Mesothelial cell of epicardium (in vitro differentiated cells): ENCODE results near the gene MEA1. TPM values are rescaled to one million over a fixed set of nuclear protein-coding genes. Genes with fewer than 3 reads are reported as not detected.

Experiments used
- DNase-seq, 2 experiments: peaks; one replicate each; pipeline ENCODE4 v3.0.0; 2021; ENCODE audit warnings: low spot score in 2 of 2; ENCODE audit not compliant: unreplicated experiment in 2 of 2
- H3K27ac Mint-ChIP-seq: 2 replicates; pipeline ENCODE4 v1.8.0; 2021; ENCODE audit warnings: mixed read lengths
- H3K27me3 Mint-ChIP-seq: 2 replicates; pipeline ENCODE4 v1.8.0; 2021; ENCODE audit warnings: low read depth, mixed read lengths
- H3K36me3 Mint-ChIP-seq: 2 replicates; pipeline ENCODE4 v1.8.0; 2021; ENCODE audit warnings: mixed read lengths
- H3K4me1 Mint-ChIP-seq: 2 replicates; pipeline ENCODE4 v1.8.0; 2021; ENCODE audit warnings: mixed read lengths
- H3K4me3 Mint-ChIP-seq: 2 replicates; pipeline ENCODE4 v1.8.0; 2021; ENCODE audit warnings: mild to moderate bottlenecking, moderate library complexity, mixed read lengths
- H3K9me3 Mint-ChIP-seq: 2 replicates; pipeline ENCODE4 v1.8.0; 2021; ENCODE audit warnings: mixed read lengths
- total RNA-seq: library from RNA; stranded (reverse); gene quantifications from 3 replicates; pipeline ENCODE4 v1.2.1, GENCODE V29; 2021
- TF ChIP-seq, protein P1 (sequence below): fragments of 200-600 bp; sonication (generic); IDR thresholded peaks from one replicate; pipeline ENCODE4 v1.5.0; 2021; ENCODE audit warnings: antibody characterized with exemption; ENCODE audit not compliant: unreplicated experiment

Gene MEA1
- total RNA-seq: 56.3 to 64.2 TPM (median 60.1 TPM) in 3 replicates

DNA sequence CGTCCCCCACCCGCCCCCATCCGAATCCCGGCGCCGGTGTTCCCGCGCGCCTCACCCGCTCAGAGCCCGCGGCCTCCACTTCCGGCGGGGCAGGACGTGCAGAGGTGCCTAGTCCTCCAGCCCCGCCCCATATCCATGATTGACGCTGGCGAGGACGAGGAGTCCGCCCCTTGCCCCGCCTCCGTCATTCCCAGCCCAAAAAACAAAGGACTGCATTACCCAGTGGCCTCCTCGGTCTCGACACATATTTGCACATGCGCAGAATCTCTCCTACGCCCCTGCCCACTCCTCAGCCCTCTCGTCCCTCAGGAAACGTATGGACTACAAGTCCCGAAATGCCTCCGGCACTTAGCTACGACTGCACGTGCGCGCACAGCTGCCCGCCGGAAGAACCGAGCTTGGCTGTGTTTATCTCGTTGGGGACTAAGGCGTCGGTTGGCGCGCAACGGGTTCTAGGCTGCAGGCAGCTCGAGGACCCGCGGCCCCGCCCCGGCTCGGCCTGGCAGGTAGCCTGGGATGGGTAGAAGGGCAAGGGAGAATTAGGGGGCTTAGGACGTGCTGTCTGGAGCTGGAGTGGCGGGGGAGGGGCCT lies at the start of gene MEA1, which contains the start of gene KLHDC3:
Gene MEA1, minus strand, starts transcription at position 104 of the 591 bp plus-strand sequence. CDS start 133 bp downstream, outside the sequence.
Gene KLHDC3, plus strand, starts transcription at position 407 of the 591 bp plus-strand sequence. CDS start 2,944 bp downstream, outside the sequence.
- peak within 1 kb of the TSS; percentile 81 for H3K27ac Mint-ChIP-seq
- H3K36me3 Mint-ChIP-seq: peaks cover 22% of the 10 kb centered on the region
- no peaks in the 10 kb centered on the region for H3K27me3 Mint-ChIP-seq
- H3K9me3 Mint-ChIP-seq: no peaks in the 10 kb centered on the region
- H3K4me3 Mint-ChIP-seq: peak within 1 kb of the TSS; percentile 89
- H3K4me1 Mint-ChIP-seq: peaks cover 38% of the 10 kb centered on the region
- DNase-seq: peak; percentile 97 to 99
- TF ChIP-seq, protein P1, sequence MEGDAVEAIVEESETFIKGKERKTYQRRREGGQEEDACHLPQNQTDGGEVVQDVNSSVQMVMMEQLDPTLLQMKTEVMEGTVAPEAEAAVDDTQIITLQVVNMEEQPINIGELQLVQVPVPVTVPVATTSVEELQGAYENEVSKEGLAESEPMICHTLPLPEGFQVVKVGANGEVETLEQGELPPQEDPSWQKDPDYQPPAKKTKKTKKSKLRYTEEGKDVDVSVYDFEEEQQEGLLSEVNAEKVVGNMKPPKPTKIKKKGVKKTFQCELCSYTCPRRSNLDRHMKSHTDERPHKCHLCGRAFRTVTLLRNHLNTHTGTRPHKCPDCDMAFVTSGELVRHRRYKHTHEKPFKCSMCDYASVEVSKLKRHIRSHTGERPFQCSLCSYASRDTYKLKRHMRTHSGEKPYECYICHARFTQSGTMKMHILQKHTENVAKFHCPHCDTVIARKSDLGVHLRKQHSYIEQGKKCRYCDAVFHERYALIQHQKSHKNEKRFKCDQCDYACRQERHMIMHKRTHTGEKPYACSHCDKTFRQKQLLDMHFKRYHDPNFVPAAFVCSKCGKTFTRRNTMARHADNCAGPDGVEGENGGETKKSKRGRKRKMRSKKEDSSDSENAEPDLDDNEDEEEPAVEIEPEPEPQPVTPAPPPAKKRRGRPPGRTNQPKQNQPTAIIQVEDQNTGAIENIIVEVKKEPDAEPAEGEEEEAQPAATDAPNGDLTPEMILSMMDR: no peak

DNA sequence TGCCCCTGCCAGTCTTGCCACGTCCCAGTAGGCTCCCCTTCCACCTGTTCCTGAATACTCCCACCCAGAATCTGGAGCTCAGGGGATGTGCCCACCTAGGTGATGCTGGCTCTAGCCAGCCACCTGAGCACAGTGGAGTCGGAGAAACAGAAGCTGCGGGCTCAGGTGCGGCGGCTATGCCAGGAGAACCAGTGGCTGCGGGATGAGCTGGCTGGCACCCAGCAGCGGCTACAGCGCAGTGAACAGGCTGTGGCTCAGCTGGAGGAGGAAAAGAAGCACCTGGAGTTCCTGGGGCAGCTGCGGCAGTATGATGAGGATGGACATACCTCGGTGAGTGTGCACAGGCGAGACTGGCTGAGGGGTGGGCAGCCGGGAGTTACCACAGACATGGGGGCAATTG lies 49.1 kb upstream of the MEA1 start:
- TF ChIP-seq, protein P1: no peak
- no peak for DNase-seq
- no peaks in the 10 kb centered on the region for H3K9me3 Mint-ChIP-seq
- H3K36me3 Mint-ChIP-seq: peaks cover 29% of the 10 kb centered on the region
- H3K4me3 Mint-ChIP-seq: no peak overlapping the region
- no peaks in the 10 kb centered on the region for H3K27me3 Mint-ChIP-seq
- no peak overlapping the region for H3K27ac Mint-ChIP-seq
- H3K4me1 Mint-ChIP-seq: peaks cover 28% of the 10 kb centered on the region

DNA sequence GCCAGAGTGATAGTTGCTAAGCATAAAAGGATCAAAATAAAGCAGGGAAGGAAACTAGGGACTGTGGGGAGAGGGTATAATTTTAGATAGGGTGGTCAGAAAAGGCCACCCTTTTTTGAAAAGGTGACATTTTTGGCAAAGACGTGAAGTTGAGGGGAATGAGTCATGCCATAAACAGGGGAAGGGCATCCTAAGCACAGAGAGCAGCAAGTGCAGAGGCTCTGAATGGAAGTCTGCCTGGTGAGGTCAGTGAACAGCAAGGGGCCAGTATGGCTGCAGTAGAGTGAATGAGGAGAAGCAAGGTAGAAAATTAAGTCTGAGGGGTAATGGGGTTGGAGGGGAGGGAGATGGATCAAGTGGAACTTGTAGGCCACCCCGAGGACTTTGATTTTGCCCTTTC lies 48.1 kb upstream of the MEA1 start:
- Mint-ChIP-seq H3K4me3 (peak overlapping the region; percentile 98), H3K36me3 (peaks cover 29% of the 10 kb centered on the region), H3K27ac (peak overlapping the region; percentile 24), H3K4me1 (peaks cover 28% of the 10 kb centered on the region), H3K27me3 (no peaks in the 10 kb centered on the region), H3K9me3 (no peaks in the 10 kb centered on the region)
- no peak for DNase-seq
- TF ChIP-seq, protein P1: no peak

DNA sequence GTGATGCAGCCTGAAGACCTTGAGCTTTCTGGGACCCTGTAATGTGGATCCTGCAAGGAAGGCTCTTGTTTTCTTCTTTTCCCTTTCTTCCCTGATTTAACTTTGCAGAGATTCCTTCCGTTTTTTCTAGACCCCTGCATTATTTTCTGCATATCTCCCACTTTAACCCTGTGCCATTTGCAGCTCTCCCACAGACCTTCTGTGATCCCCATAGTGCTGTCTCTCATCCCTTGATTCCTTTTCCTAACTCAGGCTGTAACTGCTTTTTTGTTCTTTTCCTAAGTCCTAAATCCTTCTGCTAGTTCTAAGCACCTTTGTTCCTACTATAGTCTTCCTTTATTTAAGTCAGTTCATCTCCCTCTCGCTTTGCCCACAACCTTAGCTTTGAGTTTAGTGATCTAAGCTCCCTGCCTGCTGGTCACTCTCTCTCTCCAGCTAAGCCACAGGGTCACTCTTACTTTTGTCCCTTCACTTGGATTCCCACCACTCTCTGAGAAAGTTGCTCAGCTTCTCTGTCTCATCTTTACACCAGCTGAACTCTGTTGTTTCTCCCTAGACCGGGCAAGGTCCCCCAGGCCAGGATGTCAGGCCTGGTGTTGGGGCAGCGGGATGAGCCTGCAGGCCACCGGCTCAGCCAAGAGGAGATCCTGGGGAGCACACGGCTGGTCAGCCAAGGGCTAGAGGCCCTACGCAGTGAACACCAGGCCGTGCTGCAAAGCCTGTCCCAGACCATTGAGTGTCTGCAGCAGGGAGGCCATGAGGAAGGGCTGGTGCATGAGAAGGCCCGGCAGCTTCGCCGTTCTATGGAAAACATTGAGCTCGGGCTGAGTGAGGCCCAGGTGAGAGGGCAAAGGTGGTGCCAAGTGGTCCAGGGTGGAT lies 47.2 kb upstream of the MEA1 start:
- Mint-ChIP-seq H3K27ac (peak overlapping the region; percentile 98), H3K4me1 (peaks cover 28% of the 10 kb centered on the region), H3K9me3 (no peaks in the 10 kb centered on the region), H3K27me3 (no peaks in the 10 kb centered on the region), H3K36me3 (peaks cover 26% of the 10 kb centered on the region), H3K4me3 (peak overlapping the region; percentile 98)
- TF ChIP-seq, protein P1: no peak
- no peak for DNase-seq

DNA sequence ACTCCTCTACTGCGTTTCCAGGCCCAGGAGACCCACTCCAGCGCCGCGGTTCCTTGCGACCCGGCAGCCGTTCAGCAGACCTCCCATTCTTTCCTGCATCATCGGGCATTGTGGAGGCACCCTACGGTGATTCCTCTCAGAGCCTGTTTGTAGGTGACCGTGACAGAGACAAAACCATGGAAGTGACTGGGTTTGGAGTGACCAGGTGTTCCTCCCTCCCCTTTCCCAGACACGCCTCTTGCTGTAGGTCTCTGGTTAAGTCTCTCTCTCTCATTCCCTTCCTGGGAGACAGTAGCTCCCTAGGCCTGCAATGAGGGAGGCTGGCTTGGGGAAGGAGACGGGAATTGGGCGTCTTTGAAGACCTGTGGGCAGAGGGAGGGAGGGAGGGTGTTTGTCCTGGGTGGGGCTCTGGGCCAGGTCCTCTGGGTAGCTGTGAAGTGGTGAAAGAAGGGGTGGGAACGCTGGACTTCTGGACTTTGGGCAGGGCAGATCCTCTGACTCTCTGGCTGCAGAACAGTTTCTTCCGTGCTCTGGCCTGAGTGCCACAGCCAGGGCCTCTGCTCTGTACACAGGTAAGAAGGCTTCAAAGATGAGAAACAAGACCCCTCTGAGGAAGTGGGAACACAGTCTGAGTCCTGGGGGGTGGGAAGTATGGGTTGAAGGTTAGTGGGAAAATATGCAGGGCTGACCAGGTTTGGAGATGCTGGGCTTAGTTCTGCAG lies 46.4 kb upstream of the MEA1 start:
- TF ChIP-seq, protein P1: no peak
- peak overlapping the region; percentile 98 for H3K4me3 Mint-ChIP-seq
- no peaks in the 10 kb centered on the region for H3K27me3 Mint-ChIP-seq
- no peak for DNase-seq
- H3K4me1 Mint-ChIP-seq: peaks cover 28% of the 10 kb centered on the region
- peak overlapping the region; percentile 98 for H3K27ac Mint-ChIP-seq
- H3K9me3 Mint-ChIP-seq: no peaks in the 10 kb centered on the region
- H3K36me3 Mint-ChIP-seq: peaks cover 29% of the 10 kb centered on the region
